ENCODE results near the gene ZNF226.

GRCh38 chr19:44212866-44213346, 48.0 kb downstream of the ZNF226 start:
- no peak for TF ChIP-seq MAX (IDR thresholded peaks at IDR 0.05; ENCODE audit: low read depth, low read length)
- TF ChIP-seq CTCF (IDR thresholded peaks at IDR 0.05; ENCODE audit: low read depth, low read length), result no peak
- no peak for TF ChIP-seq POLR2A (IDR thresholded peaks at IDR 0.05; ENCODE audit: extremely low read depth, insufficient read length)
- no peak for TF ChIP-seq MYC (IDR thresholded peaks at IDR 0.05; ENCODE audit: low read depth, low read length)

Data from NB4 (cell line).